ENCODE measurements around the gene CUL7. TPM values are rescaled to one million over a fixed set of nuclear protein-coding genes. Genes with fewer than 3 reads are reported as not detected.
A peak's percentile ranks its signal among the peaks of the same experiment; 100 is the strongest.

The CUL7 gene
- total RNA-seq, 1 experiment from 2014 or later: 23.5 TPM

DNA sequence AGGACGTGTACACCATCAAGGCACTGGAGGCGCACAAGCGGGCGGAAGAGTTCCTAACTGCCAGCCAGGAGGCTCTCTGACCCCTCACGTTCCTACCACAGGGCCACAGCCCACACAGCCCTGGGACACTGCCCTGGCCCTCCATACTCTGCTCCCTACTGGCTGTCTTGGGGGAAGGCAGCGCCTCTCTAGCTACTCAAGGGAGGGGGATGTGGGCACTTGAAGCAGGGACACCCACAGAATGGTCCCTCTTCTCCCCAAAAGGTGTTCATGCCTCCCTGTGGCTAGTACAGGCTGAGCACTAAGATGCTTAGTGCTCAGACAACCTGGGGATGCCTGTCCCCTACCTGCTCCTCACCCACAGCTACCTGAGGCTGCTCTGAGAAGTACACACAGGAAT, 42.4 kb downstream of the CUL7 start:
- no peaks in the 10 kb centered on the region; a peak in 1 of 5 replicates for H3K9me3 Mint-ChIP-seq
- no peak overlapping the region for H4K8ac ChIP-seq (replicated peaks; ENCODE audit: insufficient read length, low read depth, low read length)
- H3K4ac ChIP-seq (ENCODE audit: low read depth, low read length): no peak overlapping the region
- H2BK120ac ChIP-seq (ENCODE audit: low read depth, low read length, poor library complexity, severe bottlenecking): no peak overlapping the region
- H3K36me3 Mint-ChIP-seq (ENCODE audit: insufficient read depth in 1 of 3, low read depth in 3 of 3): peaks cover 27 to 73% (median 72%) of the 10 kb centered on the region in 3 experiments; a peak in 6 of 7 replicates
- no peak overlapping the region for H3K56ac ChIP-seq (ENCODE audit: insufficient read length, low read depth, low read length)
- H2AFZ ChIP-seq (ENCODE audit: low read length): no peak overlapping the region
- H3K9ac ChIP-seq (ENCODE audit: extremely low read depth, insufficient read length, low read length): no peak overlapping the region
- TF ChIP-seq, protein P1, sequence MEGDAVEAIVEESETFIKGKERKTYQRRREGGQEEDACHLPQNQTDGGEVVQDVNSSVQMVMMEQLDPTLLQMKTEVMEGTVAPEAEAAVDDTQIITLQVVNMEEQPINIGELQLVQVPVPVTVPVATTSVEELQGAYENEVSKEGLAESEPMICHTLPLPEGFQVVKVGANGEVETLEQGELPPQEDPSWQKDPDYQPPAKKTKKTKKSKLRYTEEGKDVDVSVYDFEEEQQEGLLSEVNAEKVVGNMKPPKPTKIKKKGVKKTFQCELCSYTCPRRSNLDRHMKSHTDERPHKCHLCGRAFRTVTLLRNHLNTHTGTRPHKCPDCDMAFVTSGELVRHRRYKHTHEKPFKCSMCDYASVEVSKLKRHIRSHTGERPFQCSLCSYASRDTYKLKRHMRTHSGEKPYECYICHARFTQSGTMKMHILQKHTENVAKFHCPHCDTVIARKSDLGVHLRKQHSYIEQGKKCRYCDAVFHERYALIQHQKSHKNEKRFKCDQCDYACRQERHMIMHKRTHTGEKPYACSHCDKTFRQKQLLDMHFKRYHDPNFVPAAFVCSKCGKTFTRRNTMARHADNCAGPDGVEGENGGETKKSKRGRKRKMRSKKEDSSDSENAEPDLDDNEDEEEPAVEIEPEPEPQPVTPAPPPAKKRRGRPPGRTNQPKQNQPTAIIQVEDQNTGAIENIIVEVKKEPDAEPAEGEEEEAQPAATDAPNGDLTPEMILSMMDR (conservative IDR thresholded peaks at IDR 0.05): peak; percentile 31; the same call in 2 of the 3 replicates
- no peak overlapping the region for H3K27ac Mint-ChIP-seq
- no CpG with 5 or more reads among the region's 6 CpGs for WGBS (ENCODE audit: extremely low coverage, insufficient read length, low lambda C conversion rate)
- no peak overlapping the region for H3T11ph ChIP-seq (ENCODE audit: low read length)
- H3K27me3 ChIP-seq (ENCODE audit: insufficient read depth, low read length): no peaks in the 10 kb centered on the region
- peaks cover 11% of the 10 kb centered on the region; the same call in 1 of the 2 replicates for H3K79me2 ChIP-seq (ENCODE audit: insufficient read depth, low read length)
- DNase-seq: peak; percentile 41
- peak overlapping the region in 1 of 2 experiments; percentile 15; a peak in 2 of 5 replicates for H3K4me3 Mint-ChIP-seq
- no peak overlapping the region for H3K14ac ChIP-seq (ENCODE audit: insufficient read depth, low read length)
- peaks cover 6% of the 10 kb centered on the region for H3K23me2 ChIP-seq (ENCODE audit: insufficient read length, low read depth, low read length, poor library complexity, severe bottlenecking)
- no peak overlapping the region for H2BK12ac ChIP-seq (ENCODE audit: insufficient read length, low read depth, low read length)
- no peak overlapping the region for H2BK15ac ChIP-seq (ENCODE audit: low read depth, low read length)
- no peaks in the 10 kb centered on the region for H3K79me1 ChIP-seq (ENCODE audit: insufficient read depth, low read depth, low read length, poor library complexity, severe bottlenecking)
- no peak overlapping the region for H2AK5ac ChIP-seq (ENCODE audit: insufficient read length, low read length)
- no peak overlapping the region for H4K91ac ChIP-seq (ENCODE audit: insufficient read length, low read depth, low read length)
- no peak overlapping the region for H2BK20ac ChIP-seq (ENCODE audit: low read depth, low read length, poor library complexity, severe bottlenecking)
- H2BK5ac ChIP-seq (ENCODE audit: insufficient read length, low read length): no peak overlapping the region
- H3K23ac ChIP-seq (ENCODE audit: insufficient read length, low read depth, low read length): no peak overlapping the region
- H3K4me1 Mint-ChIP-seq: peaks cover 22 to 29% of the 10 kb centered on the region in 2 experiments
- peaks cover 2% of the 10 kb centered on the region; the same call in 1 of the 2 replicates for H3K4me1 ChIP-seq (ENCODE audit: insufficient read depth, low read length)
- no peak overlapping the region for H4K5ac ChIP-seq (ENCODE audit: insufficient read length, low read depth, low read length)
- no peaks in the 10 kb centered on the region for H3K9me3 ChIP-seq (ENCODE audit: control insufficient read depth, low read depth, low read length)
- no peak overlapping the region for H3K18ac ChIP-seq (ENCODE audit: insufficient read length, low read depth, low read length)
- no peaks in the 10 kb centered on the region for H4K20me1 ChIP-seq (ENCODE audit: control insufficient read depth, insufficient read depth, insufficient read length)
- H3K27ac ChIP-seq (ENCODE audit: insufficient read length, low read depth, low read length): no peak overlapping the region
- H3K4me2 ChIP-seq (ENCODE audit: insufficient read depth, insufficient read length, low read length): no peak overlapping the region
- no peaks in the 10 kb centered on the region for H3K27me3 Mint-ChIP-seq (ENCODE audit: low read depth)

Data from H9 (cell line).